GM12873 (cell line): ENCODE results near the gene SMOC2.

Experiments
- TF ChIP-seq, protein P1 (sequence below): IDR thresholded peaks from 2 replicates; pipeline ENCODE4 v1.5.1; 2012; ENCODE audit warnings: low read depth, mild to moderate bottlenecking, moderate library complexity, low read length, control low read depth; ENCODE audit not compliant: insufficient read depth; ENCODE audit errors: missing control alignments

The SMOC2 gene

DNA sequence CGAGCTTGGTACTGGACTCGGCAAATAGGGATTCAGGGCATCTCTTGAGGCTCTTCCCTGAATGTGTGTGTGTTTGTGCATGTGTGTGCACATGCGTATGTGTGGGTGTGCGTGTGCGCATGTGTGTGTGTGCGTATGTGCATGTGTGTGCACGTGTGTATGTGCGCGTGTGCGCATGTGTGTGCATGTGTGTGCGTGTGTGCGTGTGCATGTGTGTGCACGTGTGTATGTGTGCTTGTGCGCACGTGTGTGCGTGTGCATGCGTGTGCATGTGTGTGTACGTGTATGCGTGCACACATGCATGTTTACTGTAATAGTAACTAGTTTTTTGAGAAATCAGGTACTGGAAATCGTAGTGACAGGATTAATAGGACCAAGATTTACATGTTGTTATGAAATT lies 117.7 kb downstream of the SMOC2 start:
- TF ChIP-seq, protein P1, sequence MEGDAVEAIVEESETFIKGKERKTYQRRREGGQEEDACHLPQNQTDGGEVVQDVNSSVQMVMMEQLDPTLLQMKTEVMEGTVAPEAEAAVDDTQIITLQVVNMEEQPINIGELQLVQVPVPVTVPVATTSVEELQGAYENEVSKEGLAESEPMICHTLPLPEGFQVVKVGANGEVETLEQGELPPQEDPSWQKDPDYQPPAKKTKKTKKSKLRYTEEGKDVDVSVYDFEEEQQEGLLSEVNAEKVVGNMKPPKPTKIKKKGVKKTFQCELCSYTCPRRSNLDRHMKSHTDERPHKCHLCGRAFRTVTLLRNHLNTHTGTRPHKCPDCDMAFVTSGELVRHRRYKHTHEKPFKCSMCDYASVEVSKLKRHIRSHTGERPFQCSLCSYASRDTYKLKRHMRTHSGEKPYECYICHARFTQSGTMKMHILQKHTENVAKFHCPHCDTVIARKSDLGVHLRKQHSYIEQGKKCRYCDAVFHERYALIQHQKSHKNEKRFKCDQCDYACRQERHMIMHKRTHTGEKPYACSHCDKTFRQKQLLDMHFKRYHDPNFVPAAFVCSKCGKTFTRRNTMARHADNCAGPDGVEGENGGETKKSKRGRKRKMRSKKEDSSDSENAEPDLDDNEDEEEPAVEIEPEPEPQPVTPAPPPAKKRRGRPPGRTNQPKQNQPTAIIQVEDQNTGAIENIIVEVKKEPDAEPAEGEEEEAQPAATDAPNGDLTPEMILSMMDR: no peak

DNA sequence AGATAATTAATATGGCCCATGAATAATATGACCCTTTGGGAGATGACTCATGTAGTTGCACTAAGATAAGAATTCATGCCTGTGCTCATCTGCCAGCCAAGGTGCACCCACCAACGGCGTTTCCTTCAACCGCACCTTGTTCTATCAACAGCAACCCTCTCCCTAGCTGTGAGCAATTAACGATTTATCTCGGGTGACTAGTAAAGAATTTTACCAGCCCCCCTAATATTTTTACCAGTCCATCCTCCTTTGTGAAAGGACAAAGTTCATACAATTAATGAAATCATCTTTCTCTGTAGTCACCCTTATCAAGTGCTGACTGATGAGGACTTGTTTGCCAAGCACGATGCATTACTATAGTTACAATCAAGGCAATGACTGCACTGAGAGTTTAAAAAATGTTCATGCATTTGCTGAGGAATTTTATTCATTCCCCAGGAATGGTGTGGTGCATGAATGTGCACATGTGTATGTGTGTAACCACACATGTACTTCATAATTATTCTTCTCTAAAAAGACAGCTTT lies 118.7 kb downstream of the SMOC2 start:
- TF ChIP-seq, protein P1: no peak

- TF ChIP-seq, protein P1: no peak
These were observed 119.1 kb downstream of the SMOC2 start for GRCh38 chr6:168560126-168560525.

GRCh38 chr6:168562576-168563151 lies 121.7 kb downstream of the SMOC2 start:
- TF ChIP-seq, protein P1: no peak

DNA sequence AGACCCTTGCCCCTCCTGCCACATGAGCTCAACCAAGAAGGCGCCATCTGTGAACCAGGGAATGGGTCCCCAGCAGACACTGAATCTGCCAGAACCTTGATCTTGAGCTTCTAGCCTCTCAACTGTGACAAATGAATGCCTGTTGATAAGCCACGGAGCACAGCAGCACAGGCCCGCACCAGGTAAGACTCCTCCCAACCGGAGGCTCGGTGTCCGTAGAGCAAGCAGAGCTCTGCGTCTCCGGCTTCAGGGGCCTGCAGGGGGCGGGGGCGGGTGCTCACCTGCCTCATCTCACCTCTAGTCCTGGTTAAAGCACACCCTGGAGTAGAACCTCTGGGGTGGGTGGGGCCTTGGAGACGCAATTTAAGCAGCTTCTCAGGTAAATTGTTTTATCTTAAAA lies 122.7 kb downstream of the SMOC2 start:
- TF ChIP-seq, protein P1: no peak

- TF ChIP-seq, protein P1: no peak
These were observed 124.1 kb downstream of the SMOC2 start for GRCh38 chr6:168565112-168565511.

- TF ChIP-seq, protein P1: no peak
These were observed 129.2 kb downstream of the SMOC2 start for GRCh38 chr6:168570211-168570610.
